Bronchial epithelial cell (primary cell): ENCODE results near the gene TSC22D2. TPM values are rescaled to one million over a fixed set of nuclear protein-coding genes. Genes with fewer than 3 reads are reported as not detected.

ENCODE experiments used
- DNase-seq: peaks from one replicate; pipeline ENCODE4 v3.0.0-alpha.2; 2010; ENCODE audit warnings: low read depth
- FAIRE-seq: peaks from 2 replicates; lab custom pipeline; 2011; peaks lifted over from hg19 to GRCh38; lab: Jason Lieb, UNC
- H3K27me3 ChIP-seq: 2 replicates; pipeline ENCODE4 v1.5.1; 2011; ENCODE audit warnings: low read length; ENCODE audit not compliant: control insufficient read depth, insufficient read depth
- H3K36me3 ChIP-seq: 2 replicates; pipeline ENCODE4 v1.5.1; 2011; ENCODE audit warnings: low read length; ENCODE audit not compliant: control insufficient read depth, insufficient read depth
- H3K4me3 ChIP-seq: 2 replicates; pipeline ENCODE4 v1.5.1; 2011; ENCODE audit warnings: mild to moderate bottlenecking, low read depth, low read length, control low read depth
- total RNA-seq: library from RNA; depleted of rRNA; stranded (reverse); fragments of >200 nt; gene quantifications from 2 replicates; pipeline ENCODE4 v1.2.1, GENCODE V29; 2014
- TF ChIP-seq, protein P1 (sequence below): IDR thresholded peaks from 2 replicates; pipeline ENCODE4 v1.5.1; 2011; ENCODE audit warnings: mild to moderate bottlenecking, moderate library complexity, low read length, control low read depth, inconsistent platforms; ENCODE audit not compliant: insufficient read depth, severe bottlenecking

The TSC22D2 gene
- total RNA-seq, 1 donor from 2014 or later, result 5.0 TPM

DNA sequence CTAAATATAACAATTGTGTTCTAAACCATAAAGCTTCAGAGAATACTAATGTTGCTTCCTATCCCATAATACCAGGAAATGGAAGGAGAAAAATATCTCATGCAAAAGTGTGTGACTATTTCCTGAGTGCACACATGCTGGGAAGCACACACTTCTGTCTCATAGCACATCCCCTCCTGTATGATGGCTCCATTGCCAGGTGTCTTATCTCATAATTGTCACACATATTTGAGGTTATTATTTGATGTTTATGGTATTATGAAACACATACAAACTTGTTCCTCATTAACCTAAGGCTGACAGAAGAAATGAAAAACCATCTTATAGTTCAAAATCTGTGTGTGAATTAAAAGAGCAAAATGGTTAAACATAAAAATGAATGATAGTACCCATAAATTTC lies 72.8 kb downstream of the TSC22D2 start:
- TF ChIP-seq, protein P1, sequence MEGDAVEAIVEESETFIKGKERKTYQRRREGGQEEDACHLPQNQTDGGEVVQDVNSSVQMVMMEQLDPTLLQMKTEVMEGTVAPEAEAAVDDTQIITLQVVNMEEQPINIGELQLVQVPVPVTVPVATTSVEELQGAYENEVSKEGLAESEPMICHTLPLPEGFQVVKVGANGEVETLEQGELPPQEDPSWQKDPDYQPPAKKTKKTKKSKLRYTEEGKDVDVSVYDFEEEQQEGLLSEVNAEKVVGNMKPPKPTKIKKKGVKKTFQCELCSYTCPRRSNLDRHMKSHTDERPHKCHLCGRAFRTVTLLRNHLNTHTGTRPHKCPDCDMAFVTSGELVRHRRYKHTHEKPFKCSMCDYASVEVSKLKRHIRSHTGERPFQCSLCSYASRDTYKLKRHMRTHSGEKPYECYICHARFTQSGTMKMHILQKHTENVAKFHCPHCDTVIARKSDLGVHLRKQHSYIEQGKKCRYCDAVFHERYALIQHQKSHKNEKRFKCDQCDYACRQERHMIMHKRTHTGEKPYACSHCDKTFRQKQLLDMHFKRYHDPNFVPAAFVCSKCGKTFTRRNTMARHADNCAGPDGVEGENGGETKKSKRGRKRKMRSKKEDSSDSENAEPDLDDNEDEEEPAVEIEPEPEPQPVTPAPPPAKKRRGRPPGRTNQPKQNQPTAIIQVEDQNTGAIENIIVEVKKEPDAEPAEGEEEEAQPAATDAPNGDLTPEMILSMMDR, result no peak
- no peaks in the 10 kb centered on the region for H3K27me3 ChIP-seq
- DNase-seq (no peak), FAIRE-seq (no peak)
- H3K4me3 ChIP-seq, result no peak overlapping the region
- H3K36me3 ChIP-seq, result no peaks in the 10 kb centered on the region

DNA sequence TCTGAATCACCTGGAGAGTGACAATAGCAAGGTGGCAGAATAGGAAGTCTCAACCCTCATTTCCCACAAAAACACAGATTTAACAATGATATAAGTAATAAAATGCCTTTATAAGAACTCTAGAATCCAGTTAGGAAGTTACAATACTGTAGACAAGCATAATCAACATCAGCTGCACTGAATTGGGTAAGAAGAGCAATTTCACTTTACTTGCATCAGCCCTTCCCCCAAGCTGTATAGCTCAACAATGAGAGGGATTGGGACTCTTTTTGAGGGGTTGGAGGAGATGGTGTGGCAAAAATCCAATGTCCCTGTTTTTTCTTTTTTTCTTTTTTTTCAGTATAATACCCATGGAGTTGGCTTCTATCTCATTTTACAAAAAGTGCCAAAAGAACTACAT lies 75.1 kb downstream of the TSC22D2 start:
- TF ChIP-seq, protein P1, result no peak
- DNase-seq, result no peak
- no peaks in the 10 kb centered on the region for H3K27me3 ChIP-seq
- no peak overlapping the region for H3K4me3 ChIP-seq
- no peaks in the 10 kb centered on the region for H3K36me3 ChIP-seq
- FAIRE-seq, result no peak

DNA sequence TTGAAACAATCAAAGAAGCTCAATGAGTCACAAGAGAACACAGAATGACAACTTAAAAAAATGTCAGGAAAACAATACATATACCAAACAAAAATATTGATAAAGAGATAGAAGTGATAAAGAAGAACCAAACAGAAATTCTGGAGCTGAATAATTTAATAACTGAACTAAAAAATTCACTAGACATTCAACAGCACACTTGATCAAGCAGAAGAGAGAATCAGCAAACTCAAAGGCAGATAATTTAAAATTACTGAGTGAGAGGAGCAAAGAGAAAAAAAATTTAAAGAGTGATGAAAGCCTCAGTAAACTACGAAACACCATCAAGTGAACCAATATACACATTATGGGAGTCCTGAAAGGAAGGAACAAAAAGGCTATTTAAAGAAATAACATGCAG lies 76.3 kb downstream of the TSC22D2 start:
- TF ChIP-seq, protein P1, result no peak
- Histone ChIP-seq H3K4me3 (no peak overlapping the region), H3K27me3 (no peaks in the 10 kb centered on the region), H3K36me3 (no peaks in the 10 kb centered on the region)
- FAIRE-seq (no peak), DNase-seq (no peak)

DNA sequence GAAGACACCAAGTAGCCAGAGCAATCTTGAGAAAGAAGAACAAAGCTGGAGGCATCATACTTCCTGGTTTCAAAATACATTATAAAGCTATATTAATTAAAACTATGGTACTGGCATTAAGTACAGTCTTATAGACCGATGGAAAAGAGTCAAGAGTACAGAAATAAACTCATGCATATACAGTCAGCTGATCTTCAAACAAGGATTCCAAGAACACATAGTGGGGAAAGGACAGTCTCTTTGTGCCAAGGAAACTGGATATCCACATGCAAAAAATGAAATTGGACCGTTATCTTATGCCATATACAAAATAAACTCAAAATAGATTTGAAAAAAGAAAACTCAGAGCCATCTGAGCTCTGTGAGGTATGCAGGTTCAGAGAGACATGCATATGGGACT lies 80.8 kb downstream of the TSC22D2 start:
- TF ChIP-seq, protein P1, result no peak
- Histone ChIP-seq H3K27me3 (no peaks in the 10 kb centered on the region), H3K4me3 (no peak overlapping the region), H3K36me3 (no peaks in the 10 kb centered on the region)
- DNase-seq, result no peak
- no peak for FAIRE-seq

DNA sequence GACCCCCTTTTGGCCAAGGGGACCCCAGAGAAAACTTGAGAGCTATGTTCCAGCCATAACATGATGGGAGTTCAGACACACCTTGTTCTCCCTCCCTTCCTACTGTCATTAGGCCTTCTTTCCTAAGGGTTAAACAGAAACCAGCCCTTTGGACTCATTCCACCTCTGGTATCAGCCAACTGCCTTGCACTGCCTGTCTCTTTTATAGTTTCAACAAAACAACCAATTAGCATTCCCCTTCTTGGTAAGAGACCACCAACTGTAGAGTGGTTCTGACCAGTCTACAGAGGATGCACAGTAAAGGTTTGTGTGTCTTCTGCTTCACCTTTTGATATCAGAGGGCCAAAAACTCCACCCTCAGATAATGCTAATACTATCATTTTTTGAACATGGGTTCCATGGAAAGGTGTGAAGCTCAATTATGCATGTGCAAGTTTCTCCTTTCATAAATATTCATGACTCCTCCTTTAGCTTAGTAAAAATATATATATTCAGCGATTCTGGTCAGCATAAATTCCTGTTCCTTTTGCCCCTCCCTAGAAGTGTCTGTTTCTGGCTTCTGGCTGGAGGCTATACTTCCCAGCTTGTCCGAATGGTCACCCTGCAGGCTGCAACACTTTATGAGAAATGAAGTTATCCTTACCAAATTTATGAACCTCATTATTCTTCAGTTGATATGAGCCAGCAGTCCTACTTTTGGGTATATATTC lies 82.3 kb downstream of the TSC22D2 start:
- H3K36me3 ChIP-seq, result no peaks in the 10 kb centered on the region
- TF ChIP-seq, protein P1, result no peak
- no peaks in the 10 kb centered on the region for H3K27me3 ChIP-seq
- no peak for DNase-seq
- FAIRE-seq, result no peak
- no peak overlapping the region for H3K4me3 ChIP-seq
